Kidney (tissue), 14 donors: Measurements from ENCODE around the gene PTOV1. TPM values are rescaled to one million over a fixed set of nuclear protein-coding genes. Genes with fewer than 3 reads are reported as not detected.

Experiments
- DNase-seq, 5 donors: peaks; one replicate each; pipeline ENCODE4 v3.0.0-alpha.2; 2013 to 2020
- FAIRE-seq: peaks from 2 replicates; lab custom pipeline; 2012; peaks lifted over from hg19 to GRCh38; lab: Jason Lieb, UNC
- H3K27ac ChIP-seq, 2 donors: one replicate each; pipeline ENCODE4 v1.7.0; 2013; ENCODE audit warnings: low read depth in 2 of 2, low read length in 2 of 2, inconsistent platforms in 1 of 2
- H3K27me3 ChIP-seq: one replicate; pipeline ENCODE4 v1.7.1; 2013; ENCODE audit warnings: low read length, inconsistent platforms; ENCODE audit not compliant: control insufficient read depth, insufficient read depth
- H3K36me3 ChIP-seq, 3 donors: one replicate each; pipeline versions ENCODE4 v1.7.0 to v1.7.1; 2013; ENCODE audit warnings: low read length in 3 of 3, control low read depth in 1 of 3, inconsistent platforms in 1 of 3; ENCODE audit not compliant: insufficient read depth in 3 of 3, control insufficient read depth in 2 of 3
- H3K4me1 ChIP-seq, 3 donors: one replicate each; pipeline versions ENCODE4 v1.7.0 to v1.7.1; 2013; ENCODE audit warnings: low read length in 3 of 3, inconsistent platforms in 1 of 3, low read depth in 1 of 3; ENCODE audit not compliant: control insufficient read depth in 2 of 3, insufficient read depth in 2 of 3
- H3K4me3 ChIP-seq, 3 donors: one replicate each; pipeline versions ENCODE4 v1.7.0 to v1.8.1; 2013; ENCODE audit warnings: low read length in 3 of 3, control low read depth in 1 of 3, inconsistent platforms in 1 of 3
- H3K9ac ChIP-seq, 3 donors: one replicate each; pipeline versions ENCODE4 v1.7.0 to v1.7.1; 2013; ENCODE audit warnings: low read length in 3 of 3, control low read depth in 1 of 3, inconsistent platforms in 1 of 3
- H3K9me3 ChIP-seq, 3 donors: one replicate each; pipeline versions ENCODE4 v1.7.0 to v1.7.1; 2013; ENCODE audit warnings: low read length in 3 of 3, control low read depth in 1 of 3, inconsistent platforms in 1 of 3; ENCODE audit not compliant: control insufficient read depth in 2 of 3, insufficient read depth in 1 of 3
- intact Hi-C: fragments of 100-400 bp; cut with DNase I; formaldehyde crosslinking; loops from one replicate; pipeline ENCODE4 v1.11.1; 2022
- polyA plus RNA-seq: library from polyadenylated mRNA; stranded (reverse); fragments of 350-450 nt; fragmentation: Illumina TruSeq; extraction: RNeasy Lipid Tissue Mini Kit (QIAGEN cat#74804); gene quantifications from one replicate; pipeline ENCODE4 v1.2.3, GENCODE V29; 2014; ENCODE audit warnings: low read depth, low replicate concordance; ENCODE audit not compliant: insufficient read depth
- total RNA-seq: library from RNA; stranded (reverse); fragmentation: NEBNext Ultra II Directional; extraction: Animal tissue kit (Norgen Biotek cat#: 25700); gene quantifications from one replicate; pipeline ENCODE4 v1.2.1, GENCODE V29; 2021
- TF ChIP-seq, protein P1 (sequence below): IDR thresholded peaks from 3 replicates; pipeline ENCODE4 v1.5.1; 2012; ENCODE audit warnings: mild to moderate bottlenecking, moderate library complexity, borderline replicate concordance; ENCODE audit not compliant: insufficient read depth; ENCODE audit errors: extremely low read depth
- donor health status: control.
- donor health status: control.
- donor health status: control.
- donor health status: control.
- donor health status: control.
- donor health status: DM: yes; HTN: yes; CAD: no.
- donor health status: Normal renal cell carcinoma (clear cell type).

PTOV1 gene
- total and polyA plus RNA-seq, 2 donors from 2014 or later = 118 to 235 TPM

DNA sequence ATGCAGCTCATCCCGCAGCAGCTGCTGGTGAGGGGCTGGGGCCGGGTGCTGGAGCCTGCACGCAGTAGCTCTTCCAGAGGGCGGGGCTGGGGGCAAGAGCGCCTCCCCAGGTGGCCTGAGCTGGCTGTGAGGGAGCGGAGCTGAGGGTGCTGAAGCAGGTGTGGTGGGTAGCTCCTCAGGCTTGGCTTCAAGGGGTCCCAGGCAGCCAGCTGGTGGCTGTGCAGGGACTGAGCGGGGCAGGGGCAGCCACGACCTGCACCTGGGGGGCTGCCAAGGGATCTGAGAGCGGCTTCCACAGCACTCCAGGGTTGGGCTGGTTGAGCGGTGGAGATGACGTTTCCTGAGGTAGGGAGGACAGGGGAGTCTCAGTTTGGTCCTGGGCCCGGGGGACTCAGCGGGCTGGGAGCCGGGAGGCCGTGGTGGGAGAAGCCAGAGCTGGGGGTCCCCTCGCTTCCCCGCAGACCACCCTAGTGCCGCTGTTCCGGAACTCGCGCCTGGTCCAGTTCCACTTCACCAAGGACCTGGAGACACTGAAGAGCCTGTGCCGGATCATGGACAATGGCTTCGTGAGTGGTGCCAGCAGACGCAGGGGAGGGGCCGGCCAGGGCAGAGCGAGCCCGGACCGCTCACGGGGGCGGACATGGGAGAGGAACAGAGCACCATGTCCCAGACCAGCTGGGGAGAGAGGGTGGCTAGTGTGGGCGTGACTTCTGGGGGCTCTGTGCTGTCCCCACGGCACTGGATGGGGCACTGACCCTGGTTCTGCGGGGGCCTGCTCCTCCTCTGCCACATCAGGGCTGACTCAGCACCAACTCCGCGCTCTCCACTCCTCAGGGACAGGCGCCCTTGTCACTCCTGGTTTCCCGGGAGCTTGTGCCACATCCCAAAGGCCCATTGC lies 7.4 kb downstream of the PTOV1 start:
- Histone ChIP-seq H3K36me3 (peaks cover 0 to 34% (median 9%) of the 10 kb centered on the region in 3 donors), H3K9me3 (no peaks in the 10 kb centered on the region), H3K4me3 (no peak overlapping the region), H3K27me3 (no peaks in the 10 kb centered on the region), H3K4me1 (peaks cover 0 to 3% (median 0%) of the 10 kb centered on the region in 3 donors), H3K27ac (no peak overlapping the region), H3K9ac (no peak overlapping the region)
- intact Hi-C loops = no loop called here
- FAIRE-seq (no peak), DNase-seq (peak in 1 of 5 donors; percentile 54)
- TF ChIP-seq, protein P1, sequence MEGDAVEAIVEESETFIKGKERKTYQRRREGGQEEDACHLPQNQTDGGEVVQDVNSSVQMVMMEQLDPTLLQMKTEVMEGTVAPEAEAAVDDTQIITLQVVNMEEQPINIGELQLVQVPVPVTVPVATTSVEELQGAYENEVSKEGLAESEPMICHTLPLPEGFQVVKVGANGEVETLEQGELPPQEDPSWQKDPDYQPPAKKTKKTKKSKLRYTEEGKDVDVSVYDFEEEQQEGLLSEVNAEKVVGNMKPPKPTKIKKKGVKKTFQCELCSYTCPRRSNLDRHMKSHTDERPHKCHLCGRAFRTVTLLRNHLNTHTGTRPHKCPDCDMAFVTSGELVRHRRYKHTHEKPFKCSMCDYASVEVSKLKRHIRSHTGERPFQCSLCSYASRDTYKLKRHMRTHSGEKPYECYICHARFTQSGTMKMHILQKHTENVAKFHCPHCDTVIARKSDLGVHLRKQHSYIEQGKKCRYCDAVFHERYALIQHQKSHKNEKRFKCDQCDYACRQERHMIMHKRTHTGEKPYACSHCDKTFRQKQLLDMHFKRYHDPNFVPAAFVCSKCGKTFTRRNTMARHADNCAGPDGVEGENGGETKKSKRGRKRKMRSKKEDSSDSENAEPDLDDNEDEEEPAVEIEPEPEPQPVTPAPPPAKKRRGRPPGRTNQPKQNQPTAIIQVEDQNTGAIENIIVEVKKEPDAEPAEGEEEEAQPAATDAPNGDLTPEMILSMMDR = no peak

DNA sequence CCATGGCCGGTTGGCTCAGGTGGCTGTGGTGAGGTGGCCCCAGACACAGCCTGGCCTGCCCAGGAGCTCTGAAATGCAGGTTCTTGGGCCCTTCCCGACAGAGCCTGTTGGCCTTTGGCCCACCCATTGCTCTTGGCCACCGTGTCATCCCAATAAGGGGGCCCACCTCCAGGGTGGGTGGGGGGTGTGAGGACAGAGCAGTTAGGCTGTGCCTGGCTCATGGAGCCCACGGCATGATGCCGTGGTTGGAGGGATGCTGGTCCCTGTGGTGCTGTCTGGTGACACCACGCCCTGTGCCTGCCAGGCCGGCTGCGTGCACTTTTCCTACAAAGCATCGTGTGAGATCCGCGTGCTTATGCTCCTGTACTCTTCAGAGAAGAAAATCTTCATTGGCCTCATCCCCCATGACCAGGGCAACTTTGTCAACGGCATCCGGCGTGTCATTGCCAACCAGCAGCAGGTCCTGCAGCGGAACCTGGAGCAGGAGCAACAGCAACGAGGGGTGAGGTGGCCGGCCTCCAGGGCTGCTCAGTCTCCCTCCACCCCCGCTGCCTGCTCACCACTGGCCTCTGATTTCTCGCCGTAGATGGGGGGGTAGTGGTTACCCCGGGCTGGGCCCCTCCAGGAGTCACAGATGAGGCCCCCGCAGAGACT lies 8.8 kb downstream of the PTOV1 start:
- TF ChIP-seq, protein P1 = no peak
- DNase-seq (peak in 1 of 5 donors; percentile 41), FAIRE-seq (no peak)
- peaks cover 6 to 41% (median 18%) of the 10 kb centered on the region in 3 donors for H3K36me3 ChIP-seq
- H3K27ac ChIP-seq = no peak overlapping the region
- no peaks in the 10 kb centered on the region for H3K9me3 ChIP-seq
- H3K9ac ChIP-seq = no peak overlapping the region
- intact Hi-C loops = no loop called here
- peaks cover 0 to under 1% (median 0%) of the 10 kb centered on the region in 3 donors for H3K4me1 ChIP-seq
- no peaks in the 10 kb centered on the region for H3K27me3 ChIP-seq
- H3K4me3 ChIP-seq = no peak overlapping the region

DNA sequence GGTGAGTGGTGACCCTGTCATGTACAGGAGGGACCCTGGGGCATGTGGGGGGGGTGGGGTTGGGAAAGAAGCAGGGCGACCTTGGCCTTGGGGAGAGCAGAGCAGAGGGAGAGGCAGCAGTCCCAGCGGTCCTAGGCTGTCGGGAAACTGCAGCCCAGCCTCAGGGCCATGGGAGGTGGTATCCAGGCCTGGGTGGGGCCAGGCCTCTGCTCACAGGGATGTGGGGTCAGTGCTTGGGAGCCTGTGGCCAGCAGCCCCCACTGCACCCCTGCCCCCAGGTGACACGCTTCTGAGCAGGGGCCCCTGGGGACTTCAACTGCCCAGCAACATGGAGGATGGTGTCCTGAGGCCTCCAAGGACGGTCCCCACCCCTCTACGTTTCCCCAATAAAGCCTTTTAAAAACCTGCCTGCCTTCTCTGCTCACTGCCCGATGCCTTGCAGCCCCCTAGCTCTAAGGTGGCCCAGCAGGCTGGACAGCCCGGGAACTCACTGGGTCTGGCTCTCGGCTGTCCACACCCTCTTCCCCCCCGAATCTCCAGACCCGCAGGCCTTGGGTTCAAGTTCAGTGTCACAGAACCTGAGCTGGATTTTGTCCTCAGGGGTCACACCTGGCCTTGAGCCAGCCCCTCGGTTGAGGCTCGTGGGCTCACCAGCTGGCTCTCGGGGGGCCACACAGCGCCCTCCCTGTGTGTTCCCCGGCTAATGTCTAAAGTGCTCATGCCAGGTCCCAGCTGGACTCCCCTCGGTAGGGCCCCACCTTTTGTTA lies 9.6 kb downstream of the PTOV1 start:
- no peaks in the 10 kb centered on the region for H3K9me3 ChIP-seq
- no peaks in the 10 kb centered on the region for H3K27me3 ChIP-seq
- TF ChIP-seq, protein P1 = no peak
- peaks cover 6 to 37% (median 14%) of the 10 kb centered on the region in 3 donors for H3K36me3 ChIP-seq
- H3K4me3 ChIP-seq = no peak overlapping the region
- peak in 1 of 5 donors; percentile 66 for DNase-seq
- H3K27ac ChIP-seq = no peak overlapping the region
- H3K4me1 ChIP-seq = peaks cover 0 to 3% (median 0%) of the 10 kb centered on the region in 3 donors
- H3K9ac ChIP-seq = no peak overlapping the region
- intact Hi-C loops = no loop called here
- no peak for FAIRE-seq
